Loucy (cell line): ENCODE results near the gene AVL9.

Experiments used
- H2AFZ ChIP-seq: fragments of 200-600 bp; sonication (generic); 2 replicates; pipeline ENCODE4 v1.6.0; 2016; ENCODE audit warnings: antibody characterized with exemption, mild to moderate bottlenecking, low read length, moderate library complexity
- H3F3A ChIP-seq: fragments of 200-600 bp; 2 replicates; pipeline ENCODE4 v1.6.0; 2016; ENCODE audit warnings: antibody characterized with exemption, low read depth, mild to moderate bottlenecking
- H3K27me3 ChIP-seq: fragments of 200-600 bp; sonication (generic); 2 replicates; pipeline ENCODE4 v1.6.1; 2014; ENCODE audit warnings: low read length, mild to moderate bottlenecking; ENCODE audit not compliant: insufficient read depth, poor library complexity, severe bottlenecking
- H3K36me3 ChIP-seq: fragments of 200-600 bp; sonication (generic); 2 replicates; pipeline ENCODE4 v1.6.1; 2016; ENCODE audit warnings: low read length; ENCODE audit not compliant: insufficient read depth
- H3K4me1 ChIP-seq: fragments of 200-600 bp; sonication (generic); 2 replicates; pipeline ENCODE4 v1.5.1; 2014; ENCODE audit warnings: low read length, mild to moderate bottlenecking; ENCODE audit not compliant: insufficient read depth, poor library complexity, severe bottlenecking
- H3K4me2 ChIP-seq: fragments of 200-600 bp; sonication (generic); 2 replicates; pipeline ENCODE4 v1.6.0; 2014; ENCODE audit warnings: antibody characterized with exemption, low read length, low read depth, mild to moderate bottlenecking; ENCODE audit not compliant: poor library complexity, severe bottlenecking
- H3K4me3 ChIP-seq: fragments of 200-600 bp; sonication (generic); 2 replicates; pipeline ENCODE4 v1.5.1; 2014; ENCODE audit warnings: low read length, mild to moderate bottlenecking, mixed read lengths; ENCODE audit not compliant: poor library complexity, severe bottlenecking
- H3K79me2 ChIP-seq: fragments of 200-600 bp; sonication (generic); 2 replicates; pipeline ENCODE4 v1.6.1; 2014; ENCODE audit warnings: low read length; ENCODE audit not compliant: insufficient read depth
- H3K9ac ChIP-seq: fragments of 200-600 bp; sonication (generic); 2 replicates; pipeline ENCODE4 v1.6.0; 2014; ENCODE audit warnings: mild to moderate bottlenecking, low read depth, low read length, moderate library complexity; ENCODE audit not compliant: poor library complexity, severe bottlenecking
- H3K9me2 ChIP-seq: fragments of 200-600 bp; sonication (generic); replicated peaks from 2 replicates; pipeline ENCODE4 v1.6.1; 2016; ENCODE audit warnings: low read depth, low read length, mixed read lengths
- H3K9me3 ChIP-seq: fragments of 200-600 bp; sonication (generic); 2 replicates; pipeline ENCODE4 v1.6.1; 2014; ENCODE audit warnings: mild to moderate bottlenecking, antibody characterized with exemption, low read length, low read depth; ENCODE audit not compliant: insufficient read depth
- H4K20me1 ChIP-seq: fragments of 200-600 bp; sonication (generic); 2 replicates; pipeline ENCODE4 v1.6.0; 2014; ENCODE audit warnings: antibody characterized with exemption, low read length, mild to moderate bottlenecking; ENCODE audit not compliant: insufficient read depth, poor library complexity, severe bottlenecking
- EZH2phosphoT487 ChIP-seq: fragments of 200-600 bp; IDR thresholded peaks from 2 replicates; pipeline ENCODE4 v1.6.1; 2018; ENCODE audit warnings: antibody characterized with exemption, mild to moderate bottlenecking, moderate library complexity, borderline replicate concordance
- TF ChIP-seq, protein P1 (sequence below): fragments of 200-600 bp; sonication (generic); conservative IDR thresholded peaks from 2 replicates; pipeline ENCODE4 v1.5.1; 2014; ENCODE audit warnings: mild to moderate bottlenecking, antibody characterized with exemption, low read length

AVL9 gene

DNA sequence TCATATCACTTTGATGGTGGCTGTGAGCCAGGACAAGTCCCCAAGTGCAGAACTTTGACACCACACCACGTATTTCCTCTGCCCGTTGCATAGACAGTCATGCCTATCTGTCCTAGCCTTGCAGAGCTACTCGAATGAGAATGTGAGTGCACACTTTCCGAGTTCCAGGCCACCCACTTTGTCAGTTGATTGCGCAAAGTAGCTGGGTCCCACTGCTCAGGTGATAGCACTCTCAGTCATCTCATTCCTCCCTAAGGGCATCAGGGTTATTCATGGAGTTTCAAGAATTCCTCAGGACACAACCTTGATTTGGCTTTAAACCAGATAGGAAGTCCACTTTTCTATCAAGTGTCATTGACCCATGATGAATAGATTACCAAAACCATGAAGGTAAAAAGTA, 24.4 kb upstream of the AVL9 start:
- Histone ChIP-seq H4K20me1 (no peaks in the 10 kb centered on the region), H2AFZ (no peak overlapping the region), H3K4me1 (no peaks in the 10 kb centered on the region), H3K9ac (no peak overlapping the region), H3K27me3 (no peaks in the 10 kb centered on the region), H3K79me2 (no peaks in the 10 kb centered on the region), H3K9me3 (no peaks in the 10 kb centered on the region), H3F3A (no peaks in the 10 kb centered on the region), H3K4me2 (no peak overlapping the region), H3K4me3 (no peak overlapping the region), H3K36me3 (no peaks in the 10 kb centered on the region), H3K9me2 (no peaks in the 10 kb centered on the region)
- TF ChIP-seq, protein P1, sequence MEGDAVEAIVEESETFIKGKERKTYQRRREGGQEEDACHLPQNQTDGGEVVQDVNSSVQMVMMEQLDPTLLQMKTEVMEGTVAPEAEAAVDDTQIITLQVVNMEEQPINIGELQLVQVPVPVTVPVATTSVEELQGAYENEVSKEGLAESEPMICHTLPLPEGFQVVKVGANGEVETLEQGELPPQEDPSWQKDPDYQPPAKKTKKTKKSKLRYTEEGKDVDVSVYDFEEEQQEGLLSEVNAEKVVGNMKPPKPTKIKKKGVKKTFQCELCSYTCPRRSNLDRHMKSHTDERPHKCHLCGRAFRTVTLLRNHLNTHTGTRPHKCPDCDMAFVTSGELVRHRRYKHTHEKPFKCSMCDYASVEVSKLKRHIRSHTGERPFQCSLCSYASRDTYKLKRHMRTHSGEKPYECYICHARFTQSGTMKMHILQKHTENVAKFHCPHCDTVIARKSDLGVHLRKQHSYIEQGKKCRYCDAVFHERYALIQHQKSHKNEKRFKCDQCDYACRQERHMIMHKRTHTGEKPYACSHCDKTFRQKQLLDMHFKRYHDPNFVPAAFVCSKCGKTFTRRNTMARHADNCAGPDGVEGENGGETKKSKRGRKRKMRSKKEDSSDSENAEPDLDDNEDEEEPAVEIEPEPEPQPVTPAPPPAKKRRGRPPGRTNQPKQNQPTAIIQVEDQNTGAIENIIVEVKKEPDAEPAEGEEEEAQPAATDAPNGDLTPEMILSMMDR = no peak
- no peak for TF ChIP-seq EZH2phosphoT487

DNA sequence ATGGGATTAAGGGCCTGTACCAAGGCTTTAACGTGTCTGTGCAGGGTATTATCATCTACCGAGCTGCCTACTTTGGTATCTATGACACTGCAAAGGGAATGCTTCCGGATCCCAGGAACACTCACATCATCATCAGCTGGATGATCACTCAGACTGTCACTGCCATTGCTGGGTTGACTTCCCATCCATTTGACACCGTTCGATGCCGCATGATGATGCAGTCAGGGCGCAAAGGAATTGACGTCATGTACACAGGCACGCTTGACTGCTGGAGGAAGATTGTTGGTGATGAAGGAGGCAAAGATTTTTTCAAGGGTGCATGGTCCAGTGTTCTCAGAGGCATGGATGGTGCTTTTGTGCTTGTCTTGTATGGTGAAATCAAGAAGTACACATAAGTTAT, 23.3 kb upstream of the AVL9 start:
- Histone ChIP-seq H3F3A (no peaks in the 10 kb centered on the region), H2AFZ (no peak overlapping the region), H3K4me1 (no peaks in the 10 kb centered on the region), H3K27me3 (no peaks in the 10 kb centered on the region), H3K4me3 (no peak overlapping the region), H3K36me3 (no peaks in the 10 kb centered on the region), H3K79me2 (no peaks in the 10 kb centered on the region), H3K4me2 (no peak overlapping the region), H3K9me2 (no peaks in the 10 kb centered on the region), H3K9me3 (no peaks in the 10 kb centered on the region), H3K9ac (no peak overlapping the region), H4K20me1 (no peaks in the 10 kb centered on the region)
- TF ChIP-seq EZH2phosphoT487 = no peak
- TF ChIP-seq, protein P1 = no peak

DNA sequence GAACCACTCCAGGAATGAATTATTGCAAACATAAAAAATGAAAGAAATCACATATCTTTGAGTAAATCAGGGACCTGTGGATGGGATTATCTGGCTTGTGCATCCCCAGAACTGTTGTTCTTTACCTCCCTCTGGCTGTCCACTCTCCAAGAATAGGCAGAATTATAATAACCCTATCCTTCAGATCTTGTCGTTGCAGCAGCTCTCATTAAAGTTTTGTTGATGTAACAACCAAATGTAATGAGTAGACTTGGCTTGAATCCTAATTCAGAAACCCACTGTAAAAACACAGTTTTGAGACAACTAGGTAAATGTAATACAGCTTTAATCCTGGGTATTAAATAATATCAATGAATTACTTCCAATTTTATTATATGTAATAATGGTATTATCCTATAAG, 21.3 kb upstream of the AVL9 start:
- H3K9me3 ChIP-seq = no peaks in the 10 kb centered on the region
- H3K27me3 ChIP-seq = no peaks in the 10 kb centered on the region

More for the DNA sequence above, 21.3 kb upstream of the AVL9 start:
- H3F3A ChIP-seq = no peaks in the 10 kb centered on the region
- no peaks in the 10 kb centered on the region for H3K36me3 ChIP-seq
- H3K79me2 ChIP-seq = no peaks in the 10 kb centered on the region
- no peak overlapping the region for H3K4me2 ChIP-seq
- H3K9ac ChIP-seq = no peak overlapping the region
- H3K4me1 ChIP-seq = no peaks in the 10 kb centered on the region
- no peaks in the 10 kb centered on the region for H3K9me2 ChIP-seq
- no peaks in the 10 kb centered on the region for H4K20me1 ChIP-seq
- H2AFZ ChIP-seq = no peak overlapping the region
- no peak overlapping the region for H3K4me3 ChIP-seq
- TF ChIP-seq, protein P1 = no peak
- TF ChIP-seq EZH2phosphoT487 = no peak
